Mucosa of stomach (tissue), 1 donor: ENCODE data around the gene NFATC4.
A peak's percentile ranks its signal among the peaks of the same experiment; 100 is the strongest.
"Not testable (repeated sequence)": the region's sequence is repeated elsewhere in the genome, so short reads cannot be mapped to it uniquely, and the experiment has no call there.

Source experiments
- H3K27me3 ChIP-seq: one replicate; pipeline ENCODE4 v1.7.0; 2013; ENCODE audit warnings: mild to moderate bottlenecking, low read length; ENCODE audit not compliant: control insufficient read depth, insufficient read depth
- H3K36me3 ChIP-seq: one replicate; pipeline ENCODE4 v1.7.0; 2013; ENCODE audit warnings: low read length; ENCODE audit not compliant: control insufficient read depth, insufficient read depth
- H3K4me1 ChIP-seq: one replicate; pipeline ENCODE4 v1.7.0; 2013; ENCODE audit warnings: mild to moderate bottlenecking, low read length; ENCODE audit not compliant: control insufficient read depth, insufficient read depth
- H3K4me3 ChIP-seq: one replicate; pipeline ENCODE4 v1.7.0; 2013; ENCODE audit warnings: low read length
- H3K9ac ChIP-seq: one replicate; pipeline ENCODE4 v1.7.0; 2013; ENCODE audit warnings: mild to moderate bottlenecking, low read length, moderate library complexity
- H3K9me3 ChIP-seq: one replicate; pipeline ENCODE4 v1.7.0; 2013; ENCODE audit warnings: mild to moderate bottlenecking, low read length, moderate library complexity; ENCODE audit not compliant: control insufficient read depth
- donor health status: Pancreatic carcinoma.

Gene NFATC4

DNA sequence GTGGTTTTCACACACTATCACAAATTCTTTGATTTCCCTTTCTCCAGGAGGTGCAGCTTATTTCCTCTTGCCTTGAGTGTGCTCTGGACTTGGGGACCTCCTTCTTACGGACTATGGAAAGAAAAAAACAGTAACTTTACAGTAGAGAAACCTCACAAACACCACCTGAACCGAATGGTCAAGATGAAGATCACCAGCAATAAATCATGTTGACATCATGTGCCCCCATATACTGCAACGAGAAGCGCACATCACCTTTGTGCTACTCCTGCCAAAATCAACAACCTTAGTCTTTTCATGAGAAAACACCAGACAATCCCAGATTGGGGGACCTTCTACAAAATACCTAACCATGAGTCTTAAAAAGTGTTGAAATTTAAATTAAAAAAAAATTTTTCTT lies 17.5 kb downstream of the NFATC4 start:
- Histone ChIP-seq H3K4me1 (no peaks in the 10 kb centered on the region), H3K27me3 (no peaks in the 10 kb centered on the region), H3K9ac (no peak overlapping the region), H3K4me3 (no peak overlapping the region), H3K9me3 (no peaks in the 10 kb centered on the region), H3K36me3 (no peaks in the 10 kb centered on the region)

DNA sequence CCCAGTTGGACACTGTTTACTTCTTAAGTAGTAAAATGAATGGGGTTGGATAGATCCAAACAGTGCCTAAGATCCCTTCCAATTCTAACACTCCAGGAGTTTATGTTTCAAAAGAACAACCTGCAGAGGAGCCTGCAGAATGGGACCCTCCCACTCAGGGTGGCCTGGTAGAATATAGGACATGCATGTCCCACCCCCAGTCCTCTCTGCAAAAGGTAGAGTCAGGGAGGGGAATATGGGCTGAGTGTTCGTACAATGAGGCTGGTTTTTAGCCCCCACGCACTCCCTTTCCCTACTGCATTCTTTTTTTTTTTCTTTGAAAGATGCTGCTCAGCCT lies 19.0 kb downstream of the NFATC4 start:
- Histone ChIP-seq H3K36me3 (no peaks in the 10 kb centered on the region), H3K9me3 (no peaks in the 10 kb centered on the region), H3K9ac (no peak overlapping the region), H3K4me1 (no peaks in the 10 kb centered on the region), H3K4me3 (no peak overlapping the region), H3K27me3 (no peaks in the 10 kb centered on the region)

DNA sequence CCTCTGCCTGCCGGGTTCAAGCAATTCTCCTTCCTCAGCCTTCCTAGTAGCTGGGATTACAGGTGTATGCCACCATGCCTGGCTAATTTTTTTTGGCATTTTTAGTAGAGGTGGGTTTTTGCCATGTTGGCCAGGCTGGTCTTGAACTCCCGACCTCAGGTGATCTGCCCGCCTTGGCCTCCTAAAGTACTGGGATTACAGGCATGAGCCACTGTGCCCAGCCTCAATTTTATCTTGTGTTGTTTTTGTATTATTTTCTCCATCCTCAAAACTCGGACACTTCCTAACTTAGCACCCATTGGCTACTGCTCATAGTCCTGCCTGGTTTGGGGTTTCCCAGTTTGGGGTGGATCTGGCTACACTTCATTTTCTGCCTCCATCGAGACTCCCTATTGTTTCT lies 19.6 kb downstream of the NFATC4 start:
- H3K9ac ChIP-seq, H3K4me3 ChIP-seq, H3K36me3 ChIP-seq, H3K27me3 ChIP-seq, H3K9me3 ChIP-seq, H3K4me1 ChIP-seq: not testable (repeated sequence)

GRCh38 chr14:24388474-24389179 lies 20.6 kb downstream of the NFATC4 start:
- Histone ChIP-seq H3K36me3 (no peaks in the 10 kb centered on the region), H3K27me3 (no peaks in the 10 kb centered on the region), H3K4me3 (no peak overlapping the region), H3K9ac (no peak overlapping the region), H3K4me1 (peaks cover 5% of the 10 kb centered on the region), H3K9me3 (no peaks in the 10 kb centered on the region)

DNA sequence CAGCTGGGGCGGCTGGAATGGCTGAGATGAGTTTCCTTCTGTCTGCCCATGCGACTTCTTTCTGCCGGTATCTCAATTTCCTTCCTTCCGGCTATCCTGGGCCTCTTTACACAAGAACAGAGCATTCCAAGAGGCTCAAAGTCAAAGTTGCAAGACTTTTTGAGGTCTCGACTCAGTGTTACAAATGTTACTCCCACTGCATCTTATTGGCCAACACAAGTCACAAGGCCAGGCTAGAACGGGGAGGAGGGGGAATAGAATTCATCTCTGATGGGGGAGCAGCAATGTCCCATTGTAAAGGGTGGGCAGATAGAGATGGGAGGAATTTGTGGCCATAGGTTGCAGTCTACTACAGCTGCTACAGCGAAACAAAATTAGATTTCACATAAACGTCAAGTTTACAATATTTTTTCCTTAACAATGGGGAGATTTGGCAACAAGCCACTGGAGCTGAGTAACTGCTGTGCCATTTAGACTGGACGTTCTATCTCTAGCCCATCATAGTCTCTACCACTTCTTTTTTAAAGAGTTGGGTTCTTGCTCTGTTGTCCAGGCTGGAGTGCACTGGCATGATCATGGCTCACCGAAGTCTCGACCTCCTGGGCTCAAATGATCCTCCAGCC lies 21.4 kb downstream of the NFATC4 start:
- no peaks in the 10 kb centered on the region for H3K36me3 ChIP-seq
- H3K9ac ChIP-seq: no peak overlapping the region
- no peaks in the 10 kb centered on the region for H3K27me3 ChIP-seq
- peaks cover 5% of the 10 kb centered on the region for H3K4me1 ChIP-seq
- H3K9me3 ChIP-seq: no peaks in the 10 kb centered on the region
- H3K4me3 ChIP-seq: no peak overlapping the region

DNA sequence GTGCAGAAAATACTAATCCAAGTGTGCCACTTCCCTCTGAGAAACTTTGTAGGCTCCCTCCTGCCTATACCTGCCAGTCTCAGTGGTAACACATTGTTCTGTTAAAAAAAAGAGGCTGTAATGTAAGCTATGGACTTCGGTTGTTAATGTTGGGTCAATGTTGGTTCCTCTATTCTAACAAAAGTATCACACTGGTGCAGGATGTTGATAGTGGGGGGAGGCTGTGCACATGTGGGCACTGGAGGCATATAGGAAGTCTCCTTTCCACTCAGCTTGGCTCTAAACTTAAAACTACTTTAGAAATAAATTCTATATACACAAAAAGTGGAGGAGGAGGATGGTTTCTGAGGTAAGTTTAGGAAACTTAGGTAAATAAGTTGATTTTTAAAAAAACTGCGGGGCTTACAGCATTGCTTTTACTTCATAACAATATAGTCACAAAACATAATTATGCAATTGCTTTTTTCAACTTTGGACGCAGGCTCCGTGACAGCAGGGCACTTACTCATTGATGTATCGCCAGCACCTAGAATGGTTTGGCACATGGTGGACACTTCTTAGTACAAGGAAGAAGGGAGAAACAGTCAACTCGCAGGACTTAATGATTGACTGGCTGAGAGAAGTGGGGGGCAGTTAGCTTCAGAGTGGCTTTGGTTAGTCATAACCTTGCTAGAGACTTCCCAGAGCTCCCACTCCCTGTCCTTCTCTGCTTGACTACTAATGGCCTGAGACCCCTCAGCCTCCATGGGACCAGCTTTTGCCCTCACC lies 22.9 kb downstream of the NFATC4 start:
- H3K36me3 ChIP-seq: no peaks in the 10 kb centered on the region
- no peak overlapping the region for H3K4me3 ChIP-seq
- H3K9me3 ChIP-seq: no peaks in the 10 kb centered on the region
- no peaks in the 10 kb centered on the region for H3K27me3 ChIP-seq
- H3K9ac ChIP-seq: no peak overlapping the region
- H3K4me1 ChIP-seq: peaks cover 5% of the 10 kb centered on the region

GRCh38 chr14:24392325-24393091 lies 24.5 kb downstream of the NFATC4 start:
- no peak overlapping the region for H3K4me3 ChIP-seq
- H3K27me3 ChIP-seq: no peaks in the 10 kb centered on the region
- no peaks in the 10 kb centered on the region for H3K9me3 ChIP-seq
- H3K9ac ChIP-seq: no peak overlapping the region
- no peaks in the 10 kb centered on the region for H3K36me3 ChIP-seq
- H3K4me1 ChIP-seq: peaks cover 7% of the 10 kb centered on the region

DNA sequence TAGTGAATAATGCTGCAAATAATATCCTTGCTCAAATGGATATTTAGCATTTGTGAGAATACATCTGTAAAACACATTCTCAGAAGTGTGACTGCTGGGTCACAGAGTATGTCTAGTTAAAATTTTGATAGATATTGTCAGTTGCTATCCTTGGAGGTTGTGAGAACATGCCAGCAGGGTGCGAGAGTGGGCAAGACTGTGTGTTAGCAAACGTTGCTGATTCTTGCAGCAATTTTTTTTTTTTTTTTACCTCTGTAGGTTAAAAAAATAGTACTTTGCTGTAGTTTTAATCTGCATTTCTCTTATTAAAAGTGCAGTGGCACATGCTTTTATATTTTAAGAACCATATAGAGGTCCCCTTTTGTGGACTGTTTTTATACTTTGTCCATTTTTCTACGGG lies 26.3 kb downstream of the NFATC4 start:
- H3K4me3 ChIP-seq: no peak overlapping the region
- peaks cover 15% of the 10 kb centered on the region for H3K4me1 ChIP-seq
- H3K27me3 ChIP-seq: no peaks in the 10 kb centered on the region
- no peaks in the 10 kb centered on the region for H3K9me3 ChIP-seq
- no peaks in the 10 kb centered on the region for H3K36me3 ChIP-seq
- no peak overlapping the region for H3K9ac ChIP-seq

DNA sequence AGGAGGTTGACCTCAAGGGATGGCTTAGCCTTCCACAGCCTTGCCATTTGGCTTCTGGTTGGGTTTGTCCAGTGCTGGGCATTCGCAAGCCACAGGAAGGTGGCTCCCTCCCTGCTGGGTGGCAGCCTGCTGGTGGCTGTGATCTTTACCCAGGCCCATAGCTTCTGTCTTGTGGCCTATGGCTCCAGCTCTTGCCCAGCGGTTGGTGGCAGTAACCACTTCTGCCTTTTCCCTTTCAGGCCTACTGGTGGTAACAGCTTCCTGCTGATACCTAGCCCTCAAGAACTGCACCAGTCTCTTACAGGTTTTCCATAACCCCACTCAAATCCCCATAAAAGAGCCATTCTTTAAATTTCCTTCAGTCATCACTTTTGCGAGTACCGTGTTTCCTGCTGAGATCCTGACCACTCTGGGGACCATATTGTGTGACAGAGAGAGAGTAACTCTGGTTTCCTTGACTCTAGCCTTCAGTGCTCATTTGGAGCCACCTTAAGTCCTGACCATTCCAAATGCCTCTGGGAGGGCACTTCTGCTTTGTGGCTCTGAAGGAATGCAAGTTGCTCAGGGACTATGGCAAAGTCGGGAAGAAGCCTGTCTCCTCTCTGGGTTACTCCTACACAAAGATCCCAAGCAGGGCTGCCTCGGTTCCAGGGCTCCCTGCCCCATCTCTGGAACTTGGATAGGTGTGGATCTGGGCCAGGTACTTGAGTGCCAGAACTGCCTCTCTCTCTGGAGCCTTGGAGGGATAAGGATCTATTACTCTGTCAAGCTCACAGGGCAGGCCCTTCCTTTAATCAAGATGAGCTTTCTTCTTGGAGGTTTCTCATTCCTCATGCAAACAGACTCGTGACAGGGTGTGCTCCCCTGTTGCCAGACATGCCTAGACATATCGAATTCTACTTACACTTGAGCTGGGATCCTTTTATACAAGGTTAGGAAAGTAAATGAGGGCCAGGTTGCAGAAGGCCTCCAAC lies 27.9 kb downstream of the NFATC4 start:
- Histone ChIP-seq H3K4me1 (peaks cover 26% of the 10 kb centered on the region), H3K4me3 (no peak overlapping the region), H3K9me3 (no peaks in the 10 kb centered on the region), H3K27me3 (no peaks in the 10 kb centered on the region), H3K36me3 (no peaks in the 10 kb centered on the region), H3K9ac (no peak overlapping the region)

DNA sequence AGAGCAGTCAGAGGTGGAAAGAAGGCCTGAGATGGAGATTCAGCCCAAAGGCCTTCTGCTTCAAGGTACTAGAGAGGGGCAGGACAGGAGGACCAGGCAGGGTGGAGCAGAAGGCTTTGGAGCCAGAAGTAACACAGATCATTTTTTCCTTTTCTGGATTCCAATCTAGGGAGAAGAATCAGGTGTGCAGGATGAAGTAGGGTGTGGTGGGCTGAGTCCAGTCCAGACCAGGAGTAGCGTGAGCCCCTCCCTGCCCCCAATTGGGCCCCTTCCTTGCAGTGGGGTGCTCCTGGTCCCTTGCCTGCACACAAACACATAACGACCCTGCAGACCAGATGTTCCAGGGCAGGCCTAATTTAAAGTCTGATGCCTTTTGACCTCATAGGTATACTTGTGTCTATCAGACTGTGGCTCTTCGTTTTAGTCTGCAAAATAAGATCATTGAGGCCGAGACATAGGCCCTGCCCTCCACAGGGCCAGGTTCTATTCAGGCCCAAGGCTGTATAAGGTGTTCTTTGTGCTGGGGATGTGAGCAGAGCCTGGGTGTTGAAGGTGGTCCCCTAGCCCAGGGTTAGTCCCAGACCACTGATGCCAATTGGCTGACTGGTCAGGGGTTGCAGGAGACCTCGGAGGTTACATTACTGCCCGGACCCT lies 29.8 kb downstream of the NFATC4 start:
- Histone ChIP-seq H3K4me3 (no peak overlapping the region), H3K36me3 (no peaks in the 10 kb centered on the region), H3K9ac (peak overlapping the region; percentile 68), H3K9me3 (no peaks in the 10 kb centered on the region), H3K27me3 (no peaks in the 10 kb centered on the region), H3K4me1 (peaks cover 28% of the 10 kb centered on the region)

DNA sequence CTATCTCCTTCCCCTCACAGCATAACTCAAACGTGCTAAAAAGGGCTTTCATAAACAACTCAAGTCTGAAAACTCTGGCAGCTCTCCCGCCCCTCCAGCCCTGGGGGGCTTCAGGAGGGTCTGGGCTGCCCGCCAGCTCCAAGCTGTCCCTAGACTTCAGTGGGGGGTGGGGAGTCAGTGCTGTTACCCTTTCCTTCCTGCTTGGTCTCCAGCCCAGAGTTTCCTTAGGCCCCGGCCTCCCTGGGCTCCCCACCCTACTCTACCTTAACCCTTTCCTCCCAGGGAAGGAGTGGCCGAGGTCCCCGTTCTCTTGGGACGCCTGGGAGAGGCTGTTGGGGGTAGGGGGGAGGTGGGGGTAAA lies 30.3 kb downstream of the NFATC4 start:
- H3K9me3 ChIP-seq: no peaks in the 10 kb centered on the region
- H3K27me3 ChIP-seq: no peaks in the 10 kb centered on the region
- H3K4me3 ChIP-seq: no peak overlapping the region
- H3K36me3 ChIP-seq: no peaks in the 10 kb centered on the region
- H3K9ac ChIP-seq: peak overlapping the region; percentile 68
- H3K4me1 ChIP-seq: peaks cover 28% of the 10 kb centered on the region
